ENCODE results near the gene CBARP. TPM values are rescaled to one million over a fixed set of nuclear protein-coding genes. Genes with fewer than 3 reads are reported as not detected.
A peak's percentile ranks its signal among the peaks of the same experiment; 100 is the strongest.

CBARP gene
- total RNA-seq, 4 donors from 2014 or later: 0.38 to 1.6 (median 1.2) TPM

GRCh38 chr19:1244693-1245451 is 7.1 kb upstream of the CBARP start:
- peak overlapping the region; percentile 19 to 60 (median 40) for H3K4me3 ChIP-seq
- DNase-seq: no peak
- H3K9me3 ChIP-seq: no peaks in the 10 kb centered on the region
- no peaks in the 10 kb centered on the region for H3K27me3 ChIP-seq
- peak in 1 of 4 donors; percentile 22 for TF ChIP-seq POLR2A (IDR thresholded peaks at IDR 0.05)
- TF ChIP-seq CTCF (IDR thresholded peaks at IDR 0.05): no peak
- peaks cover 0 to 15% (median 0%) of the 10 kb centered on the region in 3 donors for H3K36me3 ChIP-seq
- WGBS, 2 donors: 0 to 37% methylated on average over 1 to 6 of the region's 31 CpGs
- H3K4me1 ChIP-seq: peaks cover 64 to 84% (median 67%) of the 10 kb centered on the region in 3 donors
- intact Hi-C loops (cut with DNase I): loop anchor here (2.0 kb wide), 1 partner anchor 22 kb away; no protein-coding TSS in a partner anchor
- H3K27ac ChIP-seq: peak overlapping the region; percentile 90 to 100 (median 98)

GRCh38 chr19:1243768-1244692 is 6.2 kb upstream of the CBARP start:
- WGBS, 2 donors: 21 to 80% methylated on average over 3 to 14 of the region's 33 CpGs
- Histone ChIP-seq H3K9me3 (no peaks in the 10 kb centered on the region), H3K27ac (peak overlapping the region; percentile 90 to 100 (median 98)), H3K27me3 (no peaks in the 10 kb centered on the region), H3K36me3 (peaks cover 0 to 13% (median 0%) of the 10 kb centered on the region in 3 donors), H3K4me1 (peaks cover 67 to 91% (median 67%) of the 10 kb centered on the region in 3 donors), H3K4me3 (peak overlapping the region; percentile 19 to 60 (median 40))
- no peak for DNase-seq
- intact Hi-C loops (cut with DNase I): loop anchor here (2.0 kb wide), 1 partner anchor 23 kb away; no protein-coding TSS in a partner anchor
- TF ChIP-seq POLR2A (IDR thresholded peaks at IDR 0.05): peak in 1 of 4 donors; percentile 21
- TF ChIP-seq CTCF (IDR thresholded peaks at IDR 0.05): peak; percentile 92 to 98 (median 98)

- peaks cover 67 to 94% (median 78%) of the 10 kb centered on the region in 3 donors for H3K4me1 ChIP-seq
- no peaks in the 10 kb centered on the region for H3K9me3 ChIP-seq
- peaks cover 0 to 9% (median 0%) of the 10 kb centered on the region in 4 donors for H3K27me3 ChIP-seq
- intact Hi-C loops (cut with DNase I): no loop called here
- TF ChIP-seq CTCF (IDR thresholded peaks at IDR 0.05): peak in 1 of 6 experiments; percentile 20
- peak in 3 of 4 donors; percentile 29 to 82 (median 41) for TF ChIP-seq POLR2A (IDR thresholded peaks at IDR 0.05)
- 1 to 4% methylated on average over 8 to 32 of the region's 79 CpGs for WGBS, 2 donors
- H3K36me3 ChIP-seq: peaks cover 0 to 13% (median 0%) of the 10 kb centered on the region in 3 donors
- H3K27ac ChIP-seq: peak within 1 kb of the TSS; percentile 92 to 99 (median 96)
- H3K4me3 ChIP-seq: peak within 1 kb of the TSS; percentile 65 to 96 (median 94)
- no peak for DNase-seq
These were observed 3.8 kb upstream of the CBARP start, which contains the start of gene ATP5F1D for GRCh38 chr19:1241417-1242095. Gene ATP5F1D (plus strand): TSS chr19:1241751. CDS start chr19:1241851, 100 bp downstream.

- WGBS, 2 donors: 70% methylated on average over 8 of the region's 15 CpGs; no CpG with 5 or more reads in 1 of the 2 donors
- TF ChIP-seq CTCF (IDR thresholded peaks at IDR 0.05) (no peak), POLR2A (IDR thresholded peaks at IDR 0.05) (no peak)
- Histone ChIP-seq H3K36me3 (peaks cover 0 to 13% (median 0%) of the 10 kb centered on the region in 3 donors), H3K27me3 (peaks cover 0 to 13% (median 0%) of the 10 kb centered on the region in 4 donors), H3K9me3 (no peaks in the 10 kb centered on the region), H3K4me3 (peak overlapping the region in 2 of 4 donors; percentile 93 to 96), H3K4me1 (peaks cover 65 to 94% (median 78%) of the 10 kb centered on the region in 3 donors), H3K27ac (peak overlapping the region; percentile 79 to 99 (median 94))
- no peak for DNase-seq
- intact Hi-C loops (cut with DNase I): no loop called here
These were observed 3.1 kb upstream of the CBARP start for GRCh38 chr19:1240925-1241324.
